Sigmoid colon (tissue), 4 donors: ENCODE results near the gene RACGAP1.

Experiments
- CTCF ChIP-seq, 4 experiments: fragments of 450-650 bp in 3 of 4; fragments of 200-600 bp in 1 of 4; IDR thresholded peaks; one replicate each; pipeline ENCODE4 v1.5.1; 2016 to 2019; ENCODE audit warnings: antibody characterized with exemption in 4 of 4, mild to moderate bottlenecking in 3 of 4, moderate library complexity in 2 of 4
- EP300 ChIP-seq, 4 donors: sonication (generic); formaldehyde crosslinking; IDR thresholded peaks; one replicate each; pipeline ENCODE4 v1.6.1; 2017; ENCODE audit warnings: antibody characterized with exemption in 4 of 4
- POLR2A ChIP-seq, 2 donors: fragments of 450-650 bp; IDR thresholded peaks; one replicate each; pipeline ENCODE4 v1.6.1; 2016; ENCODE audit warnings: antibody characterized with exemption in 2 of 2, mild to moderate bottlenecking in 2 of 2, moderate library complexity in 2 of 2
- POLR2AphosphoS5 ChIP-seq, 4 donors: sonication (generic); formaldehyde crosslinking; IDR thresholded peaks; one replicate each; pipeline ENCODE4 v1.6.1; 2017; ENCODE audit warnings: antibody characterized with exemption in 4 of 4

DNA sequence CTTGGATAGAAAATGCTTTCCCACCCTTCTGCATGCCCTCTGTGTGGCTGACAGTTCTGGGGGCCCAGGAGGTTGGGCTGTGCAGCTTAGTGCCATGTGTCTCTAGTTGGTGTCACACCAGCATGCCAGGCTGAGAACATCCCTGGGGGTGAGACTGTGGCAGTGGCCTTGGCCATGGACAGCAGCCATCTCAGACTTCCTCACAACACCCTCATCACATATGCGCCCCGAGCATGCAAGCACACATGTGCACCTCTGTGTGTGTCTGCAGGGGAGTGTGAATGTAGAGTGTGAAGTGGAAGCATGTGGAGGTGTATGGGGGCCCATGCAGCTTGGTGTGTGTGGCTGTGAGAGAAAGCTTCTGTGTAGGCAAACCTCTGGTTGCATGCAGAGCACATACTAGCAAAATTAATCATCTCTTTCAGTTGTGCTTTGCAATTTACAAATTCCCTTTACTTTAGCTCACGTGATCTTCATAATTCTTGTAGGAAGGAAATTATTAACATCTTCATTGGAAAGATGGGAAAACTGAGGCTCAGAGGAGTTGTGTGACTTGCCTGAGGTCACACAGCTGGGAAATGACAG is 40.5 kb upstream of the RACGAP1 start:
- TF ChIP-seq POLR2A (IDR thresholded peaks at IDR 0.05) = no peak
- TF ChIP-seq CTCF (IDR thresholded peaks at IDR 0.05) = no peak
- TF ChIP-seq POLR2AphosphoS5 (IDR thresholded peaks at IDR 0.05) = no peak
- no peak for TF ChIP-seq EP300 (IDR thresholded peaks at IDR 0.05)
